Anterior cingulate cortex (tissue), 58 donors: ENCODE measurements around the gene SP7.
A peak's percentile ranks its signal among the peaks of the same experiment; 100 is the strongest.
"Not testable (repeated sequence)": the region's sequence is repeated elsewhere in the genome, so short reads cannot be mapped to it uniquely, and the experiment has no call there.

Experiments used
- DNase-seq, 58 donors: peaks; one replicate each; lab custom pipeline; 2025; lab: John Stamatoyannopoulos, UW

SP7 gene

DNA sequence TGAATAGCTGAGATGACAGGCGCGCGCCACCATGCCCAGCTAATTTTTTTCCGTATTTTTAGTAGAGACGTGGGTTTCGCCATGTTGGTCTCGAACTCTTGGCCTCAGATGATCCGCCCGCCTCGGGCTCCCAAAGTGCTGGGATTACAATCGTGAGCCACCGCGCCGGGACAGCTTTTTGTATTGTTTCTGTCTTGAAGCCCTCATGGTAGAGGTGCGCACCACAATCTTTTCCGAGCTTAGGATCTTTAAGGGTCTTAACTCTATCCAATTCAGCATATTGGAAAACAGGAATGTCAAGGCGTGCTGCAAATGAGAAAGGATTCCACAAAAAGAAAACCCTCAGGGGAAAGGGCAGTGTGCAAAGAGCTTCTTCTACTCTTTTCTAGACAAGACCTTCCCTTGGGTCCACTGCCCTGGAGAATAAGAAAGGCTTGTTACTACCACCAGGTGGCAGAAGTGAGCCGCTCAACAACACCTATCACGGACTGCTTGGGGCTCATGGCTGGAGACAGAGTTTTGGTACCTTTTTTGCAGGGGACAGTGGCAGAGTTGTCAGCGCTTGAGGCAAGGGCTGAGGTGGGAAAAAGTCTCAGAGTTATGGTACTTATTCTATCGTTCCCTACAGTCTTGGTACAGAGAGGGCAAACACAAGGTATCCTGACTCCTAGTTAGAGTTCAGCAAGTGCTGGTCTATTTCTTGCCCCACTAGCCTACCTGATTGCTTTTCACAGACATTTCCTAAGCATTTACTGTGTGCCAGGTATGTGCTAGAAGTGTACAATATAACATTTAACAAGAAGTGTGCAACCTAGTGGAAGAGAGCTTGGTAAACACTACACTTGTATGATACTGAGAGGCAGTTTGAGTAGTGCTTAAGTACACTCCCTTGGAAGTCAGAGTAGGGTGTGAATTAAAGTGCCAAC is 16.4 kb upstream of the SP7 start:
- peak in 55 of 58 donors; percentile 1 to 89 (median 67) for DNase-seq

DNA sequence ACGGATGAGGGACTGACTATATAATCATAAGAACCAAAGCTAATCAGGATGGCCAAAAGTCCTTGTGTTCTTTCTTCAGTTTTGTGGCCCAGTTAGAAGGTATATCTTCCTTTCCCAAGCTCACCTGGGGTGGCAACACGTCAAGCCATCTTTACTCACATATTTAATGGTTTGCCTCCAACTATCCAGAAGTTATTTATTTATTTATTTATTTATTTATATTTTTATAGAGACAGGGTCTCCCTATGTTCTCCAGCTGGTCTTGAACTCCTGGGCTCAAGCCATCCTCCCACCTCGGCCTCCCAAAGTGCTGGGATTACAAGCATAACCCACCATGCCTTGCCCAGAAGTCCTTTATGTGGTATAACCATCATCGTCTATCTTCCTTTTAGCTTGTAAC is 11.8 kb upstream of the SP7 start:
- no peak for DNase-seq

DNA sequence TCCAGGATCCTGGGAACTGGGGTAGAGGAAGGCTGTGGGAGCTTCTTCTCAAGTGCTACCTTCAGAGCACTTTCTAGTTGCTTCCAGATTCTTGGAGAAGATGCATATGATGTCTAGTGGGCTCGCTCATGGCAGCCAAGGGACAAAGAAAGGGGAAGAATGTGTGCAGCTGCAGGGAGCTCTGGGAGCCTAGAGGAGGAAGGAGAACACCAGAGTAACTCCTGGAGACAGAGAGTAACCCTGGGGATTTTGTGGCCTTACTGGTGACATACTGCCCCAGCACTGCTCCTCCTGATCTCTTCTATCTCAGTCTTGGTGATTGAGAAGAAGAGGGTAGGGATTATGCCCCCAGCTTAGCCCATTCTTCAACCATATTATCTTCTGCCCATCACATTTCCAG is 10.3 kb upstream of the SP7 start:
- DNase-seq: no peak

GRCh38 chr12:53345486-53346188 is 9.5 kb upstream of the SP7 start:
- DNase-seq: no peak

DNA sequence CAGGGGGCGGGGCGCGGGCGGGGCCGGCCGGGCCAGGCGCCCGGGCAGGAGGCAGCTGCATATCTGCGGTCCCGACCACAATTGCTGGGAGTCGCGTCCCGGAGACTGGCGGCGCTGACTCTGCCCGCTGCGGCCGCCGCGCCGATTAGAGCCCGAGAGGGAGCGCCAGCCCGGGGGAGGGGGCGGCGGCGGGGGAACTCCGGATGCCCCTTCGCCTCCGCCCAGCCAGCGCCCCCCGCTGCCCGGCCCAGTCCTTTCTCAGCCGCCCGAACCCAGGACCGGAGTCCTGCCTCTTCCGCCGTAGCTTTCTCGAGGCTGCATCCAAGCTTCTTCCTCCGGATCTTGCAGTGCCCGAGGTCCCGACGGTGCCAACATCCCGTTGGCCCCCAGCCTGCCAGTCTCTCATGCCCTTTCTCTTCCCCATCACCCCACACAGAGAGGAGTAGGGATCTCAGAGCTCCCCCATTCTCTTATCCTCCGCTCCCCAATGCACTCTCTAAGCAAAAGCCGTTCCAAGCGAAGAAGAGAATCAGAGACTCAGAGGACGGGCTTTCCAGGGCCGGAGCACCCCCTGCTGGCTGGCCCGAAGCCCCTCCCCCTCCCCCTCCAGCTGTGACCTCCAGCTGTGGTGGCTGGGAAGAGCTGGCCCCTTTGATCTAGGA is 8.8 kb upstream of the SP7 start:
- peak in 55 of 58 donors; percentile 23 to 87 (median 71) for DNase-seq

DNA sequence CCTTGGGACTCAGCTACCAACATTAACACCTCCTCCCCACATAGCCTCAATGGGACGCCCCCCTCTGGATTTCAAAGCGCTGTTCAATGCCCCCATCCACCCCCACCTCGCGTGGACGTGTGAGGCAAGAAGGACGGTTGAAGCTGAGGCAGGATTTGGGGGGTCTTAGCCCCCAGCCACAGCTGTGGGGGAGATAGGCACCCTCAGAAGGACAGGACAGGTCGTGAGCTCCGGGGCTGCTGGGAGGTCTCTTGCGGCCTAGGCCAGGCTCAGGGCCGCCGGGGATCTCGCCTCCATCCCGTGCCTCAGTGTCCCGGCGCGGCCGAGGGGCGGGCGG is 8.3 kb upstream of the SP7 start:
- DNase-seq: peak in 2 of 58 donors; percentile 10 to 36

GRCh38 chr12:53343969-53344368 is 7.8 kb upstream of the SP7 start:
- no peak for DNase-seq

- no peak for DNase-seq
Observed at GRCh38 chr12:53343449-53343848, 7.3 kb upstream of the SP7 start.

GRCh38 chr12:53340398-53340797 is 4.2 kb upstream of the SP7 start:
- no peak for DNase-seq

DNA sequence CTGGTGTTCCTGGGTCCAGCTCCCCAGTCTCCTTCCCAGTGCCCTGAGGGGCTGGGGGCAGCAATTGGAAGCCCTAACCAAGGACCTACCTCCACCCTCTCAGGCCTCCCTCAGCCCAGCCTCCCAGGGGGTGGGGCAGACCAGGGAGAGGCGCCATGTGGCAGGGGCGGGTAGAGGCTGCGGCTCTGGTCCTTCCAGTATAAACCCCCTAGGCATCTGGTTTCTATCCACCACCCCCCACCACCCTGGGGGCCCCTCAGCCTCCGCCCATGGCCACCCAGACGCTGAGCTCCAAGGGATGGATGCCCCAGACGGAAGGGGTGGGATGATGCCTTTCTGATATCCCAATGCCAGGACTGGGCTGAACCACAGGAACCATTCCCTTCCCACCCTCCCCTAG is 2.8 kb upstream of the SP7 start:
- no peak for DNase-seq

DNA sequence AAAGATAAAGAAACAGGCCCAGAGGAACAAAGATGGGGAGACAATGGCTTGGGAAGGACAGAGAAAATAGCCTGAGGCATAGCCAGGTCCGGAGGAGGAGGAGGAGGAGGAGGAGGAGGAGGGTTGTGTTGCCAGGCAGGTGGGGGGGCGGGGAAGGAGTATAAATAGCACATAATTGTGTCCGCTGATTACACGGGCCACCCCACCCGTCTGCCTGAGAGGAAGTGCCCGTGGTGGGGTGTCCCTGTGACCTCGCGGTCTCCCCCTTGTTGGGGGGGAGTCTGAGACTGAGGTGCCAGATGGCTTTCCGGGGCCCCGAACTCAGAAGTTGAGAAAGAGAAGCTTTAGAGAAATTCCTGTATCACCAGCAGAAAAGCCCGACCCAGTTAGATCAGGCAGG is 1.9 kb upstream of the SP7 start:
- no peak for DNase-seq

DNA sequence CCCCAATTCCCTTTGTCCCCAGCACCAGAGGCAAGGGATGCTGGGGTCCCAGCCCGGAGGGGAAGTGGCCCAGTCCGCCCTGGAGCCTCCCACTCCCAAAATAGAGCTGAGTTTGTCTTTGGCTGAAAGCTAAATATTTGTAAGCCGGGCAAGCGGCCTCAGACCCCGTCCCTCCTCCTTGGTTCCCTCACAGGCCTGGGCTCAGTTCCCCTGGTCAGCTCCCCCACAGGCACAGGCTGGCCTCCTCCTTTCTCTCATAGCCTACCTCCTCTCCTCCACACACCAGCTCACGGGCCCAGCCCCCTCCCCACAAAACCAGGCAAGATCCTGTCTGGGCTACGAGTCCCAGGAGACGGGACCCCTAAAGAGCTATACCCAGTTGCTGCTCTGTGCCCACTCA is 1.3 kb downstream of the SP7 start:
- no peak for DNase-seq

- no peak for DNase-seq
Observed at GRCh38 chr12:53333845-53334244, 2.3 kb downstream of the SP7 start.

DNA sequence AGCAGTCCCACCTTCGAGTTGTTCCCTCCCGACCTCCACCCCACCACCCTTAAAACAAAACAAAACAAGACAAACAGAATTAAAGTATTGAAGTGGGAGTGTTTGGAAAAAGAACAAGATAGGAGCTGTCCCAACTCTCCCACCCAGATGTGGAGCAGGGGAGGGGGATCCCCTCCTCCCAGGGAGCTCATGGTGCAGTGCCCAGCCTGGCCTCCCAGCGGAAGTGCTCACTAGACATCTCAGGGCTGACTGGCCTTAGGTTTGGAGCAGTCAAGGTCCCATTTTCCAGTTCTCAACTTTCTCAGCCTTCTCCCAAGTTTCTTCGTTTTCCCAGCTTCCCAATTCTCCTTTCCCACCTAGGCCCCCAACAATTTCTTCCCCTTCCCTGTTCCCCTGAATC is 2.9 kb downstream of the SP7 start:
- DNase-seq: no peak

DNA sequence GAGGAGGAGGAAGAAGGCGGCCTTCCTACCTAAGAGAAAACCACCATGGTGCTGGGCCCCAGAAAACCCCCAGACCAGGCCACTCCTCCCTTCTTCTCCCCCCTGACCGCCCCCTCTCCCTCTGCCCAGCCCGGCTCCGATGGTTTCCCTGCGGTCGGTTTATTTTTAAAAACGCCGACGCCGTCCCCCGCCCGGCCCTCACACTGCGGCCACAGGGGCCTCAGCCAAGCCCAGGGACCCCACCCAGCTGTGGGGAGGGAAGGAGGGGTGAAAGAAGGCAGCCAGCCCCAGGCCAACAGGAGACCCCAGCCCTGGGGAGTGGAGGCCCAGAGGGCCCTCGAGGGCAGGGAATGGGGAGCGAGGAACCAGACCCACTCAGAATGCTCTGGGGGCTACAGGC is 3.4 kb downstream of the SP7 start:
- DNase-seq: no peak

- DNase-seq: not testable (repeated sequence)
Observed at GRCh38 chr12:53332339-53332738, 3.8 kb downstream of the SP7 start.

GRCh38 chr12:53330671-53331070 is 5.5 kb downstream of the SP7 start:
- DNase-seq: no peak

DNA sequence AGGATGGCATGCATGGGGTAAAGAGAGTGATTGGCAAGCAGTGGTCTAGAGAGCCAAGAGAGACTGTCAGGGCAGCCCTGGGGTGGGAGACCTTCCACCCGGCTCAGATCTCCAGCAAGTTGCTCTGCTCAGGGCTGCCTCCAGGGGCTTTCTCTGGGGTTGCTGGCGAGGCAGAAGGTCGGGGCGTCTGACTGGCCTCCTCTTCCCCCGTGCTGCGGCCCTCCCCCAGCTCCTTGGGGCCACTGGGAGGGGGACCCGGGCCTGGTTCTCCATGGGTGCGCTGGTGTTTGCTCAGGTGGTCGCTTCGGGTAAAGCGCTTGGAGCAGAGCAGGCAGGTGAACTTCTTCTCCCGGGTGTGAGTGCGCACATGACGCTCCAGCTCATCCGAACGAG is 8.1 kb downstream of the SP7 start:
- DNase-seq: no peak

DNA sequence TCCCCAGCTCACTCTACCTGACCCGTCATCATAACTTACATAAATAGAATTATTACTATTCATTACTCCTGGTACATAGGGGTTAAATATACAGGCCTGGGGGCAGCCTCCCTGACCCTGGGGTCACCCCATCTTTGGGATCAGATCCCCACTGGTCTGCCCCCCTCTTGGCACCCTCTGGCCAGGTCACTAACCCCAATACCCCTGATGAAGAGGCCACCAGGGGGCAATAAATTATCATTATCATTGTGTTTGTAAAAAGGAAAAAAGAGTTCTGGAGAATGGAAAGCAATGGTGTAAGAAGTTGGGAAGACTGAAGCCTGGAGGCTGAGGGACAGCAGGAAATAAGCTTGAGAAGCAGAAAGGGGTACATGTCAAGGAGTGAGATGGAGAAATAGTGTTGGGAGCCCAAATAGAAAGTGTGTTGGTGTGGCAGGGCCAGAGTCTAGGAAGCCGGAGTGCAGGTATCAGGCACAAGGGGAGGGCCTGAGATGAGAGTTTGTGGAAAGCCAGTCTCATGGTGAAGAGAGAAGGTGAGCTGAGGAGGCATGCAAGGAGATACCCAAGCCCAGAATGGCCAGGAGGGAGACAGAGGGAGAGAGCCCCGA is 8.6 kb downstream of the SP7 start:
- no peak for DNase-seq

GRCh38 chr12:53326460-53327185 is 9.5 kb downstream of the SP7 start:
- no peak for DNase-seq
